NCI-H82 treated with DMSO at 0.1 percent for 48 hours (cell line): ENCODE measurements around the gene ABAT.
"Not testable (repeated sequence)": the region's sequence is repeated elsewhere in the genome, so short reads cannot be mapped to it uniquely, and the experiment has no call there.

Source experiments
- DNase-seq: peaks from one replicate; lab custom pipeline; 2025; ENCODE audit not compliant: unreplicated experiment; lab: John Stamatoyannopoulos, UW

The ABAT gene

GRCh38 chr16:8678068-8678927 is 3.9 kb downstream of the ABAT start:
- no peak for DNase-seq

- no peak for DNase-seq
Observed at GRCh38 chr16:8679151-8679550, 4.7 kb downstream of the ABAT start.

GRCh38 chr16:8682551-8683259 is 8.3 kb downstream of the ABAT start:
- DNase-seq: no peak

- DNase-seq: no peak
Observed at GRCh38 chr16:8683640-8684039, 9.2 kb downstream of the ABAT start.

GRCh38 chr16:8685617-8686016 is 11.2 kb downstream of the ABAT start:
- no peak for DNase-seq

GRCh38 chr16:8686031-8686621 is 11.7 kb downstream of the ABAT start:
- no peak for DNase-seq

GRCh38 chr16:8686879-8687278 is 12.5 kb downstream of the ABAT start:
- no peak for DNase-seq

- no peak for DNase-seq
Observed at GRCh38 chr16:8689686-8690085, 15.3 kb downstream of the ABAT start.

- DNase-seq: no peak
Observed at GRCh38 chr16:8691728-8692127, 17.3 kb downstream of the ABAT start.

- no peak for DNase-seq
Observed at GRCh38 chr16:8694795-8695728, 20.6 kb downstream of the ABAT start.

GRCh38 chr16:8696880-8697279 is 22.5 kb downstream of the ABAT start:
- DNase-seq: no peak

GRCh38 chr16:8697965-8698364 is 23.5 kb downstream of the ABAT start:
- DNase-seq: no peak

GRCh38 chr16:8703693-8704092 is 29.3 kb downstream of the ABAT start:
- DNase-seq: no peak

- DNase-seq: no peak
Observed at GRCh38 chr16:8704098-8704497, 29.7 kb downstream of the ABAT start.

GRCh38 chr16:8705100-8705822 is 30.8 kb downstream of the ABAT start:
- DNase-seq: not testable (repeated sequence)

GRCh38 chr16:8708536-8708935 is 34.1 kb downstream of the ABAT start:
- DNase-seq: no peak

GRCh38 chr16:8712589-8713361 is 38.4 kb downstream of the ABAT start:
- DNase-seq: no peak

GRCh38 chr16:8713635-8714172 is 39.3 kb downstream of the ABAT start:
- no peak for DNase-seq

- no peak for DNase-seq
Observed at GRCh38 chr16:8714174-8714573, 39.8 kb downstream of the ABAT start.
